B cell (primary cell): Measurements from ENCODE around the gene PRKCA. TPM values are rescaled to one million over a fixed set of nuclear protein-coding genes. Genes with fewer than 3 reads are reported as not detected.

ENCODE experiments used
- ATAC-seq: fragments of 200-7000 bp; cut with Tn5 transposase; one replicate; pipeline ENCODE4 v1.10.0; 2021; ENCODE audit warnings: low read depth, mild to moderate bottlenecking, moderate number of reproducible peaks, moderate library complexity
- CTCF ChIA-PET: fragments of 350-600 bp; sonication (Branson Sonifier 250); formaldehyde crosslinking; loops from one replicate; lab custom pipeline; 2021; ENCODE audit warnings: antibody characterized with exemption, inconsistent platforms; lab: Charles Lee
- POLR2A ChIA-PET: fragments of 350-600 bp; sonication (Branson Sonifier 250); formaldehyde crosslinking; loops from one replicate; lab custom pipeline; 2021; ENCODE audit warnings: antibody characterized with exemption; lab: Charles Lee
- DNase-seq: peaks from one replicate; pipeline ENCODE4 v3.0.0; 2013
- H2AFZ ChIP-seq: 2 replicates; pipeline ENCODE4 v1.6.1; 2012; ENCODE audit warnings: mild to moderate bottlenecking, low read depth, low read length; ENCODE audit not compliant: insufficient read depth, poor library complexity, severe bottlenecking
- H3K27ac ChIP-seq, 2 donors: 1 replicate in 1 of 2; 2 replicates in 1 of 2; pipeline ENCODE4 v1.5.1; 2012 to 2013; ENCODE audit warnings: low read length in 2 of 2, mild to moderate bottlenecking in 2 of 2, moderate library complexity in 1 of 2
- H3K27me3 ChIP-seq, 4 experiments: fragments of 200-600 bp in 1 of 4; sonication (generic) in 1 of 4; replicated peaks in 1 of 4; 1 replicate in 2 of 4; 2 replicates in 2 of 4; pipeline versions ENCODE4 v1.6.1 to v1.7.0; 2013 to 2016; ENCODE audit warnings: low read length in 3 of 4, mild to moderate bottlenecking in 2 of 4, mixed read lengths in 1 of 4, moderate library complexity in 1 of 4; ENCODE audit not compliant: insufficient read depth in 4 of 4, control insufficient read depth in 3 of 4; ENCODE audit errors: control extremely low read depth in 1 of 4
- H3K36me3 ChIP-seq, 2 experiments: replicated peaks in 1 of 2; 1 replicate in 1 of 2; 2 replicates in 1 of 2; pipeline versions ENCODE4 v1.6.1 to v1.7.1; 2013; ENCODE audit warnings: low read length in 1 of 2; ENCODE audit not compliant: insufficient read depth in 2 of 2, control insufficient read depth in 1 of 2; ENCODE audit errors: control extremely low read depth in 1 of 2, extremely low read depth in 1 of 2
- H3K4me1 ChIP-seq, 2 donors: fragments of 200-600 bp in 1 of 2; sonication (generic) in 1 of 2; 1 replicate in 1 of 2; 2 replicates in 1 of 2; pipeline versions ENCODE4 v1.5.1 to v1.6.1; 2013 to 2017; ENCODE audit warnings: low read length in 2 of 2; ENCODE audit not compliant: control insufficient read depth in 2 of 2, insufficient read depth in 2 of 2
- H3K4me2 ChIP-seq: replicated peaks from 2 replicates; pipeline ENCODE3; 2012; ENCODE audit warnings: mild to moderate bottlenecking, low read depth, low read length; ENCODE audit not compliant: poor library complexity, severe bottlenecking
- H3K4me3 ChIP-seq, 5 experiments: fragments of 200-600 bp in 1 of 5; sonication (generic) in 1 of 5; 1 replicate in 3 of 5; 2 replicates in 2 of 5; pipeline versions ENCODE4 v1.5.1 to v1.7.0; 2011 to 2016; ENCODE audit warnings: low read length in 4 of 5, mild to moderate bottlenecking in 4 of 5, low read depth in 2 of 5, control low read depth in 1 of 5, moderate library complexity in 1 of 5; ENCODE audit not compliant: insufficient read depth in 1 of 5; ENCODE audit errors: control extremely low read depth in 1 of 5, extremely low read depth in 1 of 5
- H3K79me2 ChIP-seq: fragments of 200-600 bp; sonication (generic); one replicate; pipeline ENCODE4 v1.6.0; 2016; ENCODE audit warnings: low read length; ENCODE audit not compliant: control insufficient read depth, insufficient read depth
- H3K9ac ChIP-seq: fragments of 200-600 bp; sonication (generic); 2 replicates; pipeline ENCODE4 v1.6.1; 2017; ENCODE audit warnings: mild to moderate bottlenecking, low read length, moderate library complexity
- H3K9me3 ChIP-seq, 3 donors: one replicate each; pipeline versions ENCODE4 v1.6.1 to v1.7.1; 2013; ENCODE audit warnings: low read length in 2 of 3; ENCODE audit not compliant: control insufficient read depth in 2 of 3, insufficient read depth in 1 of 3; ENCODE audit errors: control extremely low read depth in 1 of 3
- H4K20me1 ChIP-seq: 2 replicates; pipeline ENCODE4 v1.6.0; 2012; ENCODE audit warnings: mild to moderate bottlenecking, low read length; ENCODE audit not compliant: insufficient read depth, control insufficient read depth, poor library complexity, severe bottlenecking
- H3K27ac Mint-ChIP-seq: one replicate; pipeline ENCODE4 v1.8.0; 2021; ENCODE audit warnings: mixed read lengths
- H3K27me3 Mint-ChIP-seq: one replicate; pipeline ENCODE4 v1.8.0; 2021; ENCODE audit warnings: mixed read lengths
- H3K4me1 Mint-ChIP-seq: one replicate; pipeline ENCODE4 v1.8.0; 2021; ENCODE audit warnings: mixed read lengths
- H3K4me3 Mint-ChIP-seq: one replicate; pipeline ENCODE4 v1.8.0; 2021; ENCODE audit warnings: mixed read lengths
- H3K9me3 Mint-ChIP-seq: one replicate; pipeline ENCODE4 v1.8.0; 2022; ENCODE audit warnings: mixed read lengths; ENCODE audit not compliant: insufficient read depth
- EZH2 ChIP-seq: IDR thresholded peaks from 2 replicates; pipeline ENCODE4 v1.6.1; 2012; ENCODE audit warnings: borderline replicate concordance, low read depth, mild to moderate bottlenecking, moderate library complexity, low read length; ENCODE audit not compliant: insufficient read depth, poor library complexity, severe bottlenecking
- WGBS: methylation state at CpG from one replicate; pipeline ENCODE4 v1.1.5; 2013; ENCODE audit warnings: missing lambda C conversion rate; ENCODE audit not compliant: insufficient coverage; 5-methylcytosine and 5-hydroxymethylcytosine counted together
- intact Hi-C: fragments of 100-400 bp; cut with micrococcal nuclease; formaldehyde crosslinking; loops from one replicate; pipeline ENCODE4 v1.10.0; 2022
- polyA plus RNA-seq: library from polyadenylated mRNA; depleted of rRNA; stranded (reverse); fragments of >200 nt; gene quantifications from 2 replicates; pipeline ENCODE4 v1.2.3, GENCODE V29; 2012
- total RNA-seq, 2 donors: library from RNA; stranded (reverse); fragments of 120-200 nt in 1 of 2; gene quantifications; 1 replicate in 1 of 2; 2 replicates in 1 of 2; pipeline versions ENCODE4 v1.2.3 to v1.2.4, GENCODE V29; 2013 to 2022
- TF ChIP-seq, protein P1 (sequence below): fragments of 200-600 bp; IDR thresholded peaks from one replicate; pipeline ENCODE4 v1.8.0; 2022; ENCODE audit warnings: antibody characterized with exemption, mild to moderate bottlenecking

The PRKCA gene
- total and polyA plus RNA-seq, 2 donors (not counting 1 experiment from before 2014, with no cell fraction given), result 0.33 to 7.7 TPM

DNA sequence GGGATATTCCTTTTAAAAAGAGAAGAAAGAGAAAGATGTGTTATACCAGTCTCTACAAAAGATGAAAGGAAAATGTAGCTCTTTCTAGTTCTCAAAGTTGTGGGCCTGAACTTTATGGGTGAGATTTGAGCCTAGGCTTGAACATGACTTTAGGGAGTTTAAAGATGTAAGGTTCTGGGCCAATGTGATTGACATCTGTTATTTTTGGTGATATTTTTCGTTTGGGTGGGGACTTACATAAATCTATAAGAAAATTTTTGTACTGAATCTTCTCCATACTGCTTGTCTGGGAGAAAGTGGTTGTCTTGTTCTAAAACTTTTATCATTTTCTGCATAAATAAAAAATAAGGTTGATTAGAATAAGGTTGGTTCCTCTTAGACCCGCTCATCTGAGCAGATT, 4.8 kb downstream of the PRKCA start:
- H2AFZ ChIP-seq, result no peak overlapping the region
- H3K4me3 ChIP-seq, result no peak overlapping the region
- H3K27me3 ChIP-seq, result peaks cover 0 to 8% (median 0%) of the 10 kb centered on the region in 4 experiments
- H3K27ac ChIP-seq, result no peak overlapping the region
- H3K9me3 Mint-ChIP-seq, result no peaks in the 10 kb centered on the region
- H3K4me1 Mint-ChIP-seq, result peaks cover 6% of the 10 kb centered on the region
- no peaks in the 10 kb centered on the region for H4K20me1 ChIP-seq
- ATAC-seq (no peak), DNase-seq (no peak)
- H3K9ac ChIP-seq, result no peak overlapping the region
- peaks cover 3% of the 10 kb centered on the region for H3K27me3 Mint-ChIP-seq
- no CpG with 5 or more reads among the region's 2 CpGs for WGBS
- no peak overlapping the region for H3K27ac Mint-ChIP-seq
- no peaks in the 10 kb centered on the region for H3K36me3 ChIP-seq
- H3K9me3 ChIP-seq, result no peaks in the 10 kb centered on the region
- ChIA-PET POLR2A (no interaction called here), CTCF (no interaction called here)
- H3K79me2 ChIP-seq, result no peaks in the 10 kb centered on the region
- intact Hi-C loops, result no loop called here
- TF ChIP-seq, protein P1, sequence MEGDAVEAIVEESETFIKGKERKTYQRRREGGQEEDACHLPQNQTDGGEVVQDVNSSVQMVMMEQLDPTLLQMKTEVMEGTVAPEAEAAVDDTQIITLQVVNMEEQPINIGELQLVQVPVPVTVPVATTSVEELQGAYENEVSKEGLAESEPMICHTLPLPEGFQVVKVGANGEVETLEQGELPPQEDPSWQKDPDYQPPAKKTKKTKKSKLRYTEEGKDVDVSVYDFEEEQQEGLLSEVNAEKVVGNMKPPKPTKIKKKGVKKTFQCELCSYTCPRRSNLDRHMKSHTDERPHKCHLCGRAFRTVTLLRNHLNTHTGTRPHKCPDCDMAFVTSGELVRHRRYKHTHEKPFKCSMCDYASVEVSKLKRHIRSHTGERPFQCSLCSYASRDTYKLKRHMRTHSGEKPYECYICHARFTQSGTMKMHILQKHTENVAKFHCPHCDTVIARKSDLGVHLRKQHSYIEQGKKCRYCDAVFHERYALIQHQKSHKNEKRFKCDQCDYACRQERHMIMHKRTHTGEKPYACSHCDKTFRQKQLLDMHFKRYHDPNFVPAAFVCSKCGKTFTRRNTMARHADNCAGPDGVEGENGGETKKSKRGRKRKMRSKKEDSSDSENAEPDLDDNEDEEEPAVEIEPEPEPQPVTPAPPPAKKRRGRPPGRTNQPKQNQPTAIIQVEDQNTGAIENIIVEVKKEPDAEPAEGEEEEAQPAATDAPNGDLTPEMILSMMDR, result no peak
- TF ChIP-seq EZH2, result no peak
- no peak overlapping the region for H3K4me2 ChIP-seq
- no peak overlapping the region for H3K4me3 Mint-ChIP-seq
- peaks cover 5 to 6% of the 10 kb centered on the region in 2 donors for H3K4me1 ChIP-seq

GRCh38 chr17:66308856-66309255, 6.4 kb downstream of the PRKCA start:
- Mint-ChIP-seq H3K4me3 (no peak overlapping the region), H3K27me3 (no peaks in the 10 kb centered on the region), H3K9me3 (no peaks in the 10 kb centered on the region), H3K4me1 (peaks cover 3% of the 10 kb centered on the region), H3K27ac (no peak overlapping the region)
- DNase-seq, result no peak
- Histone ChIP-seq H3K9me3 (no peaks in the 10 kb centered on the region), H3K36me3 (no peaks in the 10 kb centered on the region), H3K4me2 (no peak overlapping the region), H3K79me2 (no peaks in the 10 kb centered on the region), H3K4me1 (no peaks in the 10 kb centered on the region), H3K4me3 (no peak overlapping the region), H3K27me3 (no peaks in the 10 kb centered on the region), H3K9ac (no peak overlapping the region), H4K20me1 (no peaks in the 10 kb centered on the region), H3K27ac (no peak overlapping the region), H2AFZ (no peak overlapping the region)
- intact Hi-C loops, result no loop called here
- TF ChIP-seq EZH2, result no peak
- TF ChIP-seq, protein P1, result no peak
- POLR2A ChIA-PET, result no interaction called here
- CTCF ChIA-PET, result no interaction called here
- WGBS, result no CpG with 5 or more reads among the region's 2 CpGs
- no peak for ATAC-seq
